Measurements from ENCODE around the gene ASB3.
"Not testable (repeated sequence)": the region's sequence is repeated elsewhere in the genome, so short reads cannot be mapped to it uniquely, and the experiment has no call there.

ASB3 gene

DNA sequence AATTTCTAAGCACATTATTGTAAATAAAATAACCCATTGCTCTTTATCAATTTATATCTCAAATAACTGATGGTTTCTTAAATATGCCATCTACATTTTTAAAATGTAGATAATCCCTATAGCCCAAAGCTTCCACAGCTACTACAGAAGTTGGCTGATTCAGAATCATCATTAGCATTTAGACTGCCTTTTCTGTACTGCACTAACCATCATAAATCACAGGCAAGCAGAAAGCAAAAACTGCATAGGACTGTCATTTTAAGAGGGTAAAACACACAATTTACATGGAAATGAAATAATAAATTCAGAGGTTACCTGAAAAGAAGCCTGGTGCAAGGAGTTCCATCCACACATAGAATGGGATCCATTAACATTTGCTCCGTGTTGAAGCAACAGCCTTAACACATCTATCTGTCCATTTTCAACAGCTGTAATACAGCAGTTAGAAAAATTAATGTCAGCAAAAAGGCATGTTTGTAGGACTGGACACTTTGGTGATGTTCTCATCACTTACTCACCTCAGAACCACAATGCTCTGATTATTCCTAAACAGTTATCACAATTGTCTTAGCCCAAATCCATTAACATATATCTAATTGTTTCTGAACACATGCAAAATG, 57.5 kb downstream of the ASB3 start:
- DNase-seq: no peak

DNA sequence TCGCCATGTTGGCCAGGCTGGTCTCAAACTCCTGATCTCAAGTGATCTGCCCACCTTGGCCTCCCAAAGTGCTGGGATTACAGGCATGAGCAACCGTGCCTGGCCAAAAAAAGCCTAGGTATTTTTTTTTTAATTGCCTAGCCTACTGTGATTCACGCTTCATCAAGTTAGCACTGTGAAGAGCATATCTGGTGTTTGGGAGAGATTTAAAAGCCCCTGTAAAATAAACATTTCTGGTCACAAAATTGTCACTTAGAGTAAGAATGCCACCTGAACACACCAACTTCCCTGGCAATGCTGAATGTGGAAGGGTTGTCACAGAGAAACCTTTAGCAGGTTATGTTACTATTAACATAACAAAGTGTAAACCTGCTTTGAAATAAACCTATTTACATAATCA, 58.8 kb downstream of the ASB3 start:
- DNase-seq: no peak

DNA sequence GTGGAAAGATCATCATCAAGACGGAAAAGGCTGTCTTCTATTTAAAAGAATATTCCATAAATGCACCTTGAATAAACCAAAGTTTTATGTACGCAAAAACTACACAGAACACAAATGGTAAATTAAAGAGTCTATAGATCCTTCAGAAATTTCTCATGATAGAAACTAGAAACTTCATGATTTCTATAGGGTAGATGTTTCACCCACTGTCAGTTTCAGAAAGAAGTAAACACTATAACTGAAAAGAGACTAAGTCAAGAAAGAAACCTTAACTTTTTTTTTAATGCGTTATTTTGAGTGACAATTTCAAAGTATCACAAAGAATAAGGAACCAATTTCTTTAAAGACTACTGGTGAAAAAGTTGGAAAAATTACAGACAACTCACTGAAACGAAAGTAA, 61.1 kb downstream of the ASB3 start:
- no peak for DNase-seq

DNA sequence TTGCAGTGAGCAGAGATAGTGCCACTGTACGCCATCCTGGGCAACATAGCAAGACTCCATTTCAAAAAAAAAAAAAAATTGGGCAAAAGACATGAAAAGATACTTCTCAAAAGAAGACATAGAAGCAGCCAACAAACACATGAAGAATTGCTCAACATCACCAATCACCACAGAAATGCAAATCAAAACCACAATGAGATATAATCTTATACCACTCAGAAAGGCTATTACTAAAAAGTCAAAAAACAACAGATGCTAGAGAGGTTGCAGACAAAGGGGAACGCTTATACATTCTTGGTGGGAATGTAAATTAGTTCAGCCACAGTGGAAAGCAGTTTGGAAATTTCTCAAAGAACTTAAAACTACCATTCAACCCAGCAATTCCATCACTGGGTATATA, 62.2 kb downstream of the ASB3 start:
- no peak for DNase-seq

DNA sequence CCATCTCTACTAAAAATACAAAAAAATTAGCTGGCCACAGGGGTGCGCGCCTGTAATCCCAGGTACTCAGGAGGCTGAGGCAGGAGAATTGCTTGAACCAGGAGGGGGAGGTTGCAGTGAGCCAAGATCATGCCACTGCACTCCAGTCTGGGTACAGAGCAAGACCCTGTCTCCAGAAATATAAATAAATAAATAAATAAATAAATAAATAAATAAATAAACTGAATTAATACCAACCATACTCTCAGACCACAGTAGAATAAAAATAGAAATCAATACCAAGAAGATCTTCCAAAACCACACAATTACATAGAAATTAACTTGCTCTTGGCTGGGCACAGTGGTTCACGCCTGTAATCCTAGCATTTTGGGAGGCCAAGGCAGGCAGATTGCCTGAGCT, 65.8 kb downstream of the ASB3 start:
- not testable (repeated sequence) for DNase-seq

DNA sequence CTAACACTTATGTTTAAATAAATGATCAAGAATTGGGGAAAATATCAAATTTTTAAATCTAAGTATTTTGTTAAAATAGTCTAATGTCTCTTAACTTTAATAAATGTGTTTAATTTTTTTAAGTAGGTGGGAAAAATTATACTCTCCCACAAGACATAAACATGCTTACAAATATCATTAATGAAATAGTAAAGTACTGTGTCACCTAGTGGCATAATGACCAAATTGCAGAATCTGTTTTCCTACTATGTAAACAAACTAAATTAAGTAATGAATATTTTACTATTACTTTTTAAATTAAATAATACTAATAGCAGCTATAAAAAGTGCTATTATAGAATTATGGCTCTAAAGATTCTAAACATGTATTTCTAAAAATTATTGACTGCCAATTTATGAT, 71.2 kb downstream of the ASB3 start:
- DNase-seq: no peak

DNA sequence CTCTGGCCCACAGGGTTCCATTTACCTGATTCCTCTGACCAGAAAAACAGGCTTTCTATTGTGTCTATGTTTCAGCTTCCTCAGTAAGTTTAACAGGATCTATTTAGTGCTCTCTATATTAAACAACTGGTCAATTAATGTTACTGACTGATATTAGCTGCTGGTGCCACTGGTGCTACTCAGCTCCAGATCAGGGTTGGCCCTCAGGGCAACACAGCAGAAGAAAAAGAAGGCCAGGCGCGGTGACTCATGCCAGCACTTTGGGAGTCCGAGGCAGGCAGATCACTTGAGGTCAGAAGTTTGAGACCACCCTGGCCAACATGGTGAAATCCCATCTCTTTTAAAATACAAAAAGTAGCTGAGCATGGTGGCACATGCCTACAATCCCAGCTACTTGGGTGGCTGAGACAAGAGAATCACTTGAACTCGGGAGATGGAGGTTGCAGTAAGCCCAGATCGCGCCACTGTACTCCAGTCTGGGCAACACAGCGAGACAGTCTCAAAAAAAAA, 75.4 kb downstream of the ASB3 start:
- no peak for DNase-seq

DNA sequence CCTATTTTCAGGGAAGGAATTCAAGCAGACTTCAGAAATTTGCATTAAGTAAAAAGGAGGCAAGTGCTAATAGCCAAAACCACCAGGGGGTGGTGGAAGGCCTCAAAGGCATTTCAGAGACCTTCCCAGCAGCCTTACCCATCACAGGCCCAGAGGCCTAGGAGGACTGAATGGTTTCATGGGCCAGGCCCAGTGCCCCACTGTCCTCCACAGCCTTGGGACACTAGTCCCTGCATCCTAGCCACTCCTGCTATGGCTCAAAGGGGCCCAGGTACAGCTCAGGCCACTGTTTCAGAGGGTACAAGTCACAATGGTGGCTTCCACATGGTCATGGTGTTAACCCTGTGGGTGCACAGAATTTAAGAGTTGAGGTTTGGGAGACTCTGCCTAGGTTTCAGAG, 77.8 kb downstream of the ASB3 start:
- no peak for DNase-seq

DNA sequence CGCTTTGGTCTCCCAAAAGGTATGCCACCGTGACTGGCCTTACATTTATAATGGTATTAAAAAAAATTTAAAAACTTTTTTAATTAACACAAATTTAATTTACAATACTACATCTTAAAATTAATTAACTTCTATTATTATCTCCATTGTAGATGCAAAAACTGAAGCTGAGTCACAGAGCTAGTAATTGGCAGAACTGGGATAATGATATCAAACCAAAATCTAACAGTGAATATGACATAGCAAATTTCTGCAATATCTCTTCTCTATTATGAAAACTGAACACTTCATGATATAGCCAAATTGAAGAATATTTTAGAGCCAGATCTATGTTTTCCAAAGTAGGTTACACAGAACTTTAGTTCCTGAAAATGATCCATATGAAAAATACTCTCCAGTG, 85.5 kb downstream of the ASB3 start:
- DNase-seq: no peak

DNA sequence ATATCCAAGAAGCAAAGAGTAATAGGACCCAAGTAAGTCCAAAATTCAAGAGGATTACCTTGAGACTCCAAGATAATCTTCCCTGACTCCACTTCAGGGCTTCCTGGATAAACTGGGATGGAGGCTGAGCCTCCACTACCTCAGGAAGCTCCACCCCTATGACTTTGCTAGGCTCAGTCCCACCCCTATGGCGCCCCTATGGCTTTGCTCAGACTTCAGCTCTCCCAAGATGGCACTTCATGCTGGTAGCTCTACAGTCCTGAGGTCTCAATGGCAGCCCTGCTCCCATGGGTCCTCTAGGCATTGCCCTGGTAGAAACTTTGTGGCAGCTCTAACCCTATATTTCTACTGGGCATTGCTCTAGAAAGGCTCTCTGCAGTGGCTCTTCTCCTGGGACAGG, 89.1 kb downstream of the ASB3 start:
- DNase-seq: no peak

DNA sequence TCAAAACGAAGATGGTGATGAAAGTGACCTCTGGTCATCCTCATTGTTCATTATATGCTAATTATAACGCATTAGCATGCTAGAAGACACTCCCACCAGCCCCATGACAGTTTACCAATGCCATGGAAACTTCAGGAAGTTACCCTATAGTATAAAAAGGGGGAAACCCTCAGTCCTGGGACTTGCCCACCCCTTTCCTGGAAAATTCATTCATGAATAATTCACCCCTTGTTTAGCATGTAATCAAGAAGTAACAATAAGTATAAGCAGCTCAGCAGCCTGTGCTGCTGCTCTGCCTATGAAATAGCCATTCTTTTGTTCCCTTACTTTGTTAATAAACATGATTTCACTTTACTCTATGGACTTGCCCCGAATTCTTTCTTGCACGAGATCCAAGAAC, 89.7 kb downstream of the ASB3 start:
- no peak for DNase-seq

DNA sequence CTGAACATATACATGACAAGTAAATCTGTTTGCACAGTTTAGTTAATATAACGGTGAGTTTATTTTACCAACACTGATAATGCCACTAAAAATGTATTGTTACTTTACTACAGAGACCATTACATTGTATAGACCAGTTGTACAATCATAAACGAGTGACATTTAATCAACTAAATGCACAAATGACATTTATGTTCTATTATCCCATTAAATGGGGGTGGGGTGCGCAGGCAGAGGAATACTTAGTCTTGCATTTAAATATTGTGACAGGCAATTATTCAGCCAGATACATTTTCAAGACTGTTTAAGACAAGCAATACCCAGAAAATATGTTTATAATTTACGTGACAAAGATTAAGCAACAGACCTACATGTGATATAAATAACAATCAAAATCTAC, 91.2 kb downstream of the ASB3 start:
- DNase-seq: no peak

DNA sequence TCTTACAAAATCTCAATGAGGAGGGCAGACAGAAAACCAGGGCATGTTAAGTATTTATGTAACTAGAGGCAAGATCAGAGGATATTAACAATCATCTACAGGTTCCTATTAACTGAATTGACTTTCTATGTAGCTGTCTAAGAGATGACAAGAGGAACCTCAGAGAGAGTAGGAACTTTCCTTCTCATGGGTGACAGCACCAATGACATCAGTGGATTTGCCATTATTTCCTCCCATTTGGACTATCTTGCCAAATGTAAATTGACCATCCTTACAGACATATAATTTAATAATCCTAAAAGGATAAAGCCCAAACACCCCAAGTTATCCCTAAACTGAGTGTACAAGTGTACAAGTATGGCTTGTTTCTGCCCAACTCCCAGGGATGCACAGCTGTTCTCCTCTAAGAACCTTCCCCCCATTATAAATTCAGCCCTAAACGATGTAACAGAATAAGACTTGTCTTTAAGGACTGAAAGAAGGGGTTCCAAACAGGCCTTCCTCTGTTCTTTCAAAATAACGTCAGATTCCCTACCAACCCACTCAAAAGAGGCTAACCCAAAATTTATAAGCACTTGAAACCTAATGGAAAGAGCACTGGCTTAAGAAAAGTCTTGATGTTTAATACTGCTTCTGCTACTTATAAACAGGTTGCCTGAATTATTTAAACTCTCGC, 92.5 kb downstream of the ASB3 start:
- no peak for DNase-seq

DNA sequence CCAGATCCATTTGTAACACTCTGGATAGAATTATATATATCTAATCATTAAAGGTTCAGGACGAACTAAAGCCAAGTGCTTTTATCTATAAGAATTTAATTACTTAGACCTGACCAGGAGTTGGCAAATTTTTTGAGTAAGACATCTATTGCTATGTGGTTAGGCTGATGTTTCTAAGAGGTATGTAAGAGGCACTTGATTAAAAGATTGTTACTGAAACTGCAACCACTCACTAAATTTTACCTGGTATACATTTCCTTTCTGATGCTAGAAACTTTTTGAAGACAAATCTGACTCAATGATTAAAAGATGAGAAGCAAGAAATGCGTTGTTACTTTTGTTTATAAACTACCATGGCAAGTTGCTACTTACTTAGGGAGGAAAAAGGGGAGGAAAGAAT, 95.9 kb downstream of the ASB3 start:
- no peak for DNase-seq

DNA sequence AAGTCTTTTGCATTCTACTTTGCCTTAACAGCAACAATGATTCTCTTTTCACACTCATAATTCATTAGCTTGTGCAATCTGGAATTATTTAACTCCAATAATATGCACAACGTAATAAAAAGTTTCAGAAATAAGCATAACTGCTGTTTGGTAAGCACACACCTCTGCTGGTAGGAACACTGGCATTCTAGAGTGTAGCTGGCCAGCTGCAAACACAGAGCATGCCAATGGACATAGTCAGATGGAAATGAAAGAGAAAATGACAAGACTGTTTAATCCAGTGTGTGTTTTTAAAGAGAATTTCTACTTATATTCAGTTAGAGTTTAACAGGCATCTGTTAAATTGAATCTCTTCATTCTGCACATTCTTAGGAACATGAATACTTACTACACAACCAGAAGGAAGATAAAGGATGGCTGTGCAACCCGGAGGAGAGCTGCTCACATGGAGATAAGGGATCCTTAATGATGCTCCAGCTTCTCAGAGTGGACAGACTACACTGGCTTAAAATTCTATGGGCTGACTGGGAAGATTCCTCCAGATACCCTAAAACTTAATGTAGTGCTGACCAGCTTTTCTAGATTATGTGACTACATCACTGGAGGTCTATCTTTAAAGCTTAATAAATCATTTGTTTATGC, 113.8 kb downstream of the ASB3 start:
- no peak for DNase-seq

DNA sequence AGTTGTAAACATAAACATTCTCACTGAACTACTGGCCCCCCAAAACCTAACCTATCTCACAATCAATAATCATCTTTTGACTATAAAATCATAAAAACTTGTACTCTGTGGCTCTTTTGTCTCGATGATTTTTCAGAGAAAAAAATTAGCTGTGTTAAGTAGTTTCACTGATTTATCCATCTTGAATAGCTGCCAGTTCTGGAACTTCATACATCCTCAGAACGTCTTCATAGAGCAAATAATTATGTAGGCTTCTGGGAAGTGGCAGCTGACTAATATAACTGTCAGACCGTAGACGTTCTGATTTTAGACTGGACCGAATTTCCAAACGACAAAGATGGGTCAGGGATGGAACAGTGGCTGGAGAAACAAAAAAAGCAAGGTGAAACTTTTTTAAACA, 116.4 kb downstream of the ASB3 start:
- no peak for DNase-seq

DNA sequence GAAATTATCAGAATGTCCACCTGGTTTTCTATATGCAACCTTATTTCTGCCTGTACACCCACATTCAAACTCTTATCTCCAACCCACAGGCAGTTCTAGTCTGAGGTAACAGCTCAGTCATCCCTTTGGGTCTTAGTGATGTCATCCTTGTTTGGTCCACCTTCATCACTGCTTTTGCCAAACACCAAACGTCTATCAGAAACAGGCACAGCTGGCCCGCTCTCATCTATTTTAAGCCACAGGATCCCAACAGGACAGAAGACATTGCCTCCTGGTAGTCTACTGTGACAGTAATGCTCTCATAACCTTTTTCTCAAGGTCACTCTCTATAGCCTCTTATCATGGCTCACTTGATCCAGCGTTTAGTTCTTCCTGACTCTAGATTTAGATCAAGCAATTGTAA, 118.1 kb downstream of the ASB3 start:
- no peak for DNase-seq

DNA sequence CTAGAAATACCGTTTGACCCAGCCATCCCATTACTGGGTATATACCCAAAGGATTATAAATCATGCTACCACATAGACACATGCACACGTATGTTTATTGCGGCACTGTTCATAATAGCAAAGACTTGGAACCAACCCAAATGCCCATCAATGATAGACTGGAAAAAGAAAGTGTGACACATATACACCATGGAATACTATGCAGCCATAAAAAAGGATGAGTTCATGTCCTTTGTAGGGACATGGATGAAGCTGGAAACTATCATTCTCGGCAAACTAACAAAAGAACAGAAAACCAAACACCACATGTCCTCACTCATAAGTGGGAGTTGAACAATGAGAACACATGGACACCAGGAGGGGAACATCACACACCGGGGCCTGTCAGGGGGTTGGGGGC, 119.6 kb downstream of the ASB3 start:
- not testable (repeated sequence) for DNase-seq

DNA sequence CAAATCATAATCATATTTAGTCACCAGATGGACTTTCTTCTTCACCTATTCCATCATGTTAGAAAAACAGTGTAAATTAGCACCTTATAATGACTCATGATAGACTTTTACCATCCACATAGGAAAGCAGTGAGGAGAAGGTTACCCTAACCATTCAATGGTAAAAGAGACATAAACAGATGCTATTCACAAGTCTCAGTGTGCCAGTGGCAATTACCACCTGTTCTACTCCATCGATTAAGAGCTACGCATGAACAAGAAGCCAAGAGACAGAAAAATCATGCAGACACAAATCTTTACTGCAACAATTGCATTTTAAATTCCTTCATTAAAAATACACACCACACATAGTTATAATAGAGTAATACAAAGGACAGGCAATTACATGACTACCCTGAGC, 125.9 kb downstream of the ASB3 start:
- DNase-seq: no peak

DNA sequence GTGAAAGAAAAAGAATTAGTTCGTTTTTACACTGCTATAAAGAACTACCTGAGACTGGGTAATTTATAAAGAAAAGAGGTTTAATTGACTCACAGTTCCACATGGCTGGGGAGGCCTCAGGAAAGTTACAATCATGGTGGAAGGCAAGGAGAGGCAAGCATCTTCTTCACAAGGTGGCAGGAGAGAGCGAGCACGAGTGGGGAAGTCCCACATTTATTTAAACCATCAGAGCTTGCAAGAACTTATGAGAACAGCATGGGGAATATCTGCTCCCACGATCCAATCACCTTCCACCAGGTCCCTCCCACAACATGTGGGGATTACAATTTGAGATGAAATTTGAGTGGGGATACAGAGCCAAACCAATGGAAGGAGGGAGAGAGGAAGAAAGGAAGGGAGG, 128.3 kb downstream of the ASB3 start:
- not testable (repeated sequence) for DNase-seq

DNA sequence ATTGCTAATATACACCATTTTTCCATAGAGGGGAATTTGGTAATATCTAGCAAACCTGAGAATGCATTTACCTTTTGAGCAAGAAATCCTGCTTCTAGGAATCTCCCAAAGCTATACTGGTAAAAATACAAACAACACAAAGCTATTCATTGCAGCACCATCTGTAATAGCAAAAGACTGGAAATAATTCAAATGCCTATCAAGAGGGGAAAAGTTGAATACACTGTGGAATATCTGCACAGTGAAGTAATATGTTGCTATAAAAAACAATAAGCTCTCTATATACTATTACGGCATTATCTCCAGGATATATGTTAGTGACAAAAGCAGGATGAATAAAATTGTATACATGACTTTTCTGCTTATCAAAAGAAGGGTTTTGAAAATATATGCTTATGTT, 131.5 kb downstream of the ASB3 start:
- DNase-seq: no peak

DNA sequence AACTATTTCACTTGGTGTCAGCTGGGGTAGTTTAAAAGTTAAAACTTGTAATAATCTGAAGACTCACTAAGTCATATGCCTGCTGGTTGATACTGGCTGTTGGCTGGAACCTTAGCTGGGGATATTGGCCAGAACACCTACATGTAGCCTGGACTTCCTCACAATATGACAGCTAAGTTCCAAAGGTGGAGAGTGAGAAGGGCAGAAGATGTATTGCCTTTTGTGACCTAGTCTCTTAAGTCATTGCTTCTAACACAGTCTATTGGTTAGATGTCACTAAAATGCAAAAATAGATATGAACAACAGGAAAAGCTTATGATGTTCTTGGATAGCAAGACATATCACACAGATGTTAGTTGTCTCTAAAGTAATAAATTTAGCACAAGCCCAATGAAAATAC, 132.4 kb downstream of the ASB3 start:
- DNase-seq: no peak

DNA sequence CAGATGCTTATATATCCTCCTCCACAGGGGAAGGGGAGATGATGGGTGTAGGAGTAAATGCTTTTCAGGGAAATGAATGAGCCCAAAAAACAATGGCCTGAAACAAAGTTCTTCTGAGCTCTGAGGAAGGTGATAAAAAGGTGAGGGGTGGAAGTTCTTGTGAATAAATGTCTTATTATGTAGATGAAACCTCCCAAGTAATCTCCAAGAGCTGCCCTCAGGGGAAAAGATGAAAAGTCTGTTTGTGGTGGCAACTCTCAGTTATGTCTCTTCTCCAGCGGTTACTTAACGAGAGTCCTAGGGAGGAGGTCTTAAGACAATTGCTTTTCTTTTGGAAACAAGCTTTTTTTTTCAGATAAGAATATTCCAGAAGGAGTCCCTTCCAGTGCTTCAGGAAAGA, 134.6 kb downstream of the ASB3 start:
- no peak for DNase-seq

DNA sequence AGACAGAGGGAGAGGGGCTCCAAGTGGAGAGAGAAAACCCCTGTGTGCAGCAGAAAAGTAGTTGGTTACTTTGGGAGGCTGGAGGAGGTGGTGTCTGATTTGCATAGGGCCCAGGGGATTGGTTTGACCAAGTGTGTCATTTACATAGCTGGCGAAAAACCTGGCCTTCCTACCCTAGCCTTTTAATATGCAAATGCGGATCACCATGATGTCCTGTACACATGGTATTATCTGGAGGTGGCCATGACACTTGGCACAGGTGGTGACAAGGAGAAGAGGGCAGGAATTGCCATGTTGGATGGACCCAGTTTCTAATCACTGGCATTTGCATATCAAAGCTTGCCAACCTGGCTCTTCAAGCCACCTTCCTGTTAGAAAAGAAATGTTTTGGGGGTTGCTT, 140.0 kb downstream of the ASB3 start:
- DNase-seq: no peak

DNA sequence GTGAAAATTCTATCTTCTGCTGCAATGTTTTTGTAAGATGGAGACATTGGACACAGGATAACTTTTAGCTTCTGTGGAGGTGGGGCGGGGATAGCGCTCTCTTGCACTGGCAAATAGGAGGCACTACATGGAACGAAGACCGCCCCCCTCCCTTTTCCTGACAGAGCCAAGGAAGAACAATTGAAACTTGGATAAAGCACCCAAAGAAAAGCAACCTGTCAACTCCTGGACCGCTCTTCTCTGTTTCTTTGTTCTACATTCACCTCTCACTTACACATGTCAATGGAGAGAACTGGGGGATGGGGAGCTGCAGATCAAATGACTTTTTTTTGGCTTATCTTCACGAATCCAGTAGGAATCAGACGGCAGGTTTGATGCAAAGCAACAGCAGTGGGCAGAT, 145.5 kb downstream of the ASB3 start:
- no peak for DNase-seq

Data from GOT3 (cell line).